Activated CD4-positive, alpha-beta T cell treated with anti-CD3 and anti-CD28 coated beads for 1 hour (primary cell): ENCODE measurements around the gene SEMA3C.

ENCODE experiments used
- DNase-seq: peaks from one replicate; pipeline ENCODE4 v3.0.0-alpha.2; 2020

Gene SEMA3C

GRCh38 chr7:80819503-80819902 is 99.3 kb downstream of the SEMA3C start:
- DNase-seq: no peak

- no peak for DNase-seq
Measured at GRCh38 chr7:80818181-80818580, 100.7 kb downstream of the SEMA3C start.

- no peak for DNase-seq
Measured at GRCh38 chr7:80816806-80817205, 102.0 kb downstream of the SEMA3C start.

- DNase-seq: no peak
Measured at GRCh38 chr7:80815733-80816132, 103.1 kb downstream of the SEMA3C start.

GRCh38 chr7:80809545-80809944 is 109.3 kb downstream of the SEMA3C start:
- DNase-seq: no peak

GRCh38 chr7:80807166-80807900 is 111.5 kb downstream of the SEMA3C start:
- DNase-seq: no peak

- no peak for DNase-seq
Measured at GRCh38 chr7:80806663-80807062, 112.2 kb downstream of the SEMA3C start.

- DNase-seq: no peak
Measured at GRCh38 chr7:80804589-80804988, 114.3 kb downstream of the SEMA3C start.

GRCh38 chr7:80802527-80802926 is 116.3 kb downstream of the SEMA3C start:
- no peak for DNase-seq

GRCh38 chr7:80794631-80795573 is 123.9 kb downstream of the SEMA3C start:
- no peak for DNase-seq

GRCh38 chr7:80791509-80791929 is 127.3 kb downstream of the SEMA3C start:
- no peak for DNase-seq

- DNase-seq: no peak
Measured at GRCh38 chr7:80790877-80791276, 128.0 kb downstream of the SEMA3C start.

GRCh38 chr7:80787721-80788120 is 131.1 kb downstream of the SEMA3C start:
- no peak for DNase-seq

GRCh38 chr7:80785961-80786536 is 132.8 kb downstream of the SEMA3C start:
- no peak for DNase-seq

- DNase-seq: no peak
Measured at GRCh38 chr7:80785276-80785675, 133.6 kb downstream of the SEMA3C start.

GRCh38 chr7:80783678-80784327 is 135.0 kb downstream of the SEMA3C start:
- no peak for DNase-seq

GRCh38 chr7:80783186-80783677 is 135.6 kb downstream of the SEMA3C start:
- DNase-seq: no peak

- DNase-seq: no peak
Measured at GRCh38 chr7:80781561-80781979, 137.3 kb downstream of the SEMA3C start.

- DNase-seq: no peak
Measured at GRCh38 chr7:80781146-80781545, 137.7 kb downstream of the SEMA3C start.

- DNase-seq: no peak
Measured at GRCh38 chr7:80779456-80779855, 139.4 kb downstream of the SEMA3C start.

GRCh38 chr7:80775897-80776296 is 143.0 kb downstream of the SEMA3C start:
- DNase-seq: no peak

- no peak for DNase-seq
Measured at GRCh38 chr7:80775482-80775881, 143.4 kb downstream of the SEMA3C start.

GRCh38 chr7:80774843-80775242 is 144.0 kb downstream of the SEMA3C start:
- DNase-seq: no peak
